Large intestine (tissue), 3 donors: ENCODE measurements around the gene DMXL1. TPM values are rescaled to one million over a fixed set of nuclear protein-coding genes. Genes with fewer than 3 reads are reported as not detected.
"Not testable (repeated sequence)": the region's sequence is repeated elsewhere in the genome, so short reads cannot be mapped to it uniquely, and the experiment has no call there.

Source experiments
- DNase-seq, 2 donors: peaks; one replicate each; pipeline versions ENCODE4 v3.0.0 to v3.0.0-alpha.2; 2013
- H3K27ac ChIP-seq: one replicate; pipeline ENCODE4 v1.5.1; 2013; ENCODE audit warnings: low read length
- H3K27me3 ChIP-seq: 2 replicates; pipeline ENCODE4 v1.6.1; 2013; ENCODE audit warnings: low read length; ENCODE audit not compliant: control insufficient read depth, insufficient read depth
- H3K36me3 ChIP-seq: 2 replicates; pipeline ENCODE4 v1.6.1; 2013; ENCODE audit warnings: low read length; ENCODE audit not compliant: control insufficient read depth, insufficient read depth
- H3K4me1 ChIP-seq: one replicate; pipeline ENCODE4 v1.6.1; 2013; ENCODE audit warnings: low read length; ENCODE audit not compliant: control insufficient read depth, insufficient read depth
- H3K4me3 ChIP-seq: one replicate; pipeline ENCODE4 v1.5.1; 2013; ENCODE audit warnings: low read length
- H3K9me3 ChIP-seq: one replicate; pipeline ENCODE4 v1.6.1; 2013; ENCODE audit warnings: mild to moderate bottlenecking, low read depth, low read length, moderate library complexity; ENCODE audit not compliant: control insufficient read depth
- WGBS: methylation state at CpG from one replicate; pipeline ENCODE4 v1.1.5; 2013; ENCODE audit warnings: low lambda C conversion rate; ENCODE audit not compliant: insufficient coverage; 5-methylcytosine and 5-hydroxymethylcytosine counted together
- polyA plus RNA-seq: library from polyadenylated mRNA; unstranded; fragments of 120-200 nt; gene quantifications from one replicate; pipeline ENCODE4 v1.2.1, GENCODE V29; 2013

DMXL1 gene
- polyA plus RNA-seq, 1 donor = 27.7 TPM

- DNase-seq = no peak
- H3K27me3 ChIP-seq = no peaks in the 10 kb centered on the region
- no peaks in the 10 kb centered on the region for H3K9me3 ChIP-seq
- H3K27ac ChIP-seq = no peak overlapping the region
- H3K36me3 ChIP-seq = peaks cover under 1% of the 10 kb centered on the region
- H3K4me1 ChIP-seq = no peaks in the 10 kb centered on the region
- H3K4me3 ChIP-seq = no peak overlapping the region
- no CpG with 5 or more reads among the region's 1 CpG for WGBS
Observed at GRCh38 chr5:119080936-119081335, 10.0 kb downstream of the DMXL1 start.

- Histone ChIP-seq H3K36me3 (peaks cover 2% of the 10 kb centered on the region), H3K4me3 (no peak overlapping the region), H3K4me1 (no peaks in the 10 kb centered on the region), H3K9me3 (peaks cover 2% of the 10 kb centered on the region), H3K27ac (no peak overlapping the region), H3K27me3 (no peaks in the 10 kb centered on the region)
- WGBS = 80% methylated on average over 1 of the region's 3 CpGs
- no peak for DNase-seq
Observed at GRCh38 chr5:119082691-119083090, 11.8 kb downstream of the DMXL1 start.

- no peaks in the 10 kb centered on the region for H3K4me1 ChIP-seq
- peaks cover 2% of the 10 kb centered on the region for H3K9me3 ChIP-seq
- no peaks in the 10 kb centered on the region for H3K27me3 ChIP-seq
- DNase-seq = no peak
- no peak overlapping the region for H3K4me3 ChIP-seq
- whole genome bisulfite sequencing = 100% methylated on average over 1 of the region's 3 CpGs
- peaks cover 2% of the 10 kb centered on the region for H3K36me3 ChIP-seq
- no peak overlapping the region for H3K27ac ChIP-seq
Observed at GRCh38 chr5:119083679-119084078, 12.8 kb downstream of the DMXL1 start.

GRCh38 chr5:119088438-119088837, 17.6 kb downstream of the DMXL1 start:
- no peak for DNase-seq
- no peaks in the 10 kb centered on the region for H3K27me3 ChIP-seq
- H3K36me3 ChIP-seq = peaks cover 8% of the 10 kb centered on the region
- WGBS = 95% methylated on average over 2 of the region's 2 CpGs
- no peaks in the 10 kb centered on the region for H3K4me1 ChIP-seq
- H3K4me3 ChIP-seq = no peak overlapping the region
- no peak overlapping the region for H3K27ac ChIP-seq
- peaks cover 19% of the 10 kb centered on the region for H3K9me3 ChIP-seq

GRCh38 chr5:119095611-119096010, 24.7 kb downstream of the DMXL1 start:
- DNase-seq = no peak
- Histone ChIP-seq H3K27me3 (no peaks in the 10 kb centered on the region), H3K27ac (no peak overlapping the region), H3K4me3 (no peak overlapping the region), H3K9me3 (peaks cover 9% of the 10 kb centered on the region), H3K4me1 (no peaks in the 10 kb centered on the region), H3K36me3 (peaks cover 13% of the 10 kb centered on the region)

GRCh38 chr5:119105971-119106370, 35.1 kb downstream of the DMXL1 start:
- Histone ChIP-seq H3K27ac (no peak overlapping the region), H3K27me3 (no peaks in the 10 kb centered on the region), H3K4me3 (no peak overlapping the region), H3K36me3 (peaks cover 18% of the 10 kb centered on the region), H3K4me1 (no peaks in the 10 kb centered on the region), H3K9me3 (no peaks in the 10 kb centered on the region)
- DNase-seq = no peak

GRCh38 chr5:119112151-119112550, 41.3 kb downstream of the DMXL1 start:
- Histone ChIP-seq H3K27me3 (no peaks in the 10 kb centered on the region), H3K4me1 (no peaks in the 10 kb centered on the region), H3K36me3 (peaks cover 31% of the 10 kb centered on the region), H3K4me3 (no peak overlapping the region), H3K9me3 (no peaks in the 10 kb centered on the region), H3K27ac (no peak overlapping the region)
- no CpG with 5 or more reads among the region's 5 CpGs for WGBS
- DNase-seq = no peak

- WGBS = 100% methylated on average over 1 of the region's 2 CpGs
- no peak overlapping the region for H3K27ac ChIP-seq
- H3K4me3 ChIP-seq = no peak overlapping the region
- DNase-seq = no peak
- peaks cover 4% of the 10 kb centered on the region for H3K9me3 ChIP-seq
- peaks cover 38% of the 10 kb centered on the region for H3K36me3 ChIP-seq
- H3K4me1 ChIP-seq = no peaks in the 10 kb centered on the region
- H3K27me3 ChIP-seq = no peaks in the 10 kb centered on the region
Observed at GRCh38 chr5:119117237-119117636, 46.4 kb downstream of the DMXL1 start.

GRCh38 chr5:119118000-119118399, 47.1 kb downstream of the DMXL1 start:
- H3K36me3 ChIP-seq = peaks cover 38% of the 10 kb centered on the region
- H3K27ac ChIP-seq = no peak overlapping the region
- no peak overlapping the region for H3K4me3 ChIP-seq
- H3K27me3 ChIP-seq = no peaks in the 10 kb centered on the region
- DNase-seq = no peak
- no peaks in the 10 kb centered on the region for H3K4me1 ChIP-seq
- peaks cover 12% of the 10 kb centered on the region for H3K9me3 ChIP-seq

- Histone ChIP-seq H3K9me3 (peaks cover 17% of the 10 kb centered on the region), H3K27me3 (no peaks in the 10 kb centered on the region), H3K27ac (no peak overlapping the region), H3K36me3 (peaks cover 41% of the 10 kb centered on the region), H3K4me3 (no peak overlapping the region), H3K4me1 (no peaks in the 10 kb centered on the region)
- 100% methylated on average over 1 of the region's 4 CpGs for WGBS
- no peak for DNase-seq
Observed at GRCh38 chr5:119120893-119121292, 50.0 kb downstream of the DMXL1 start.

- no CpG with 5 or more reads among the region's 27 CpGs for WGBS
- not testable (repeated sequence) for H3K27me3 ChIP-seq, H3K27ac ChIP-seq, DNase-seq, H3K4me3 ChIP-seq, H3K4me1 ChIP-seq
- peaks cover 30% of the 10 kb centered on the region for H3K36me3 ChIP-seq
- H3K9me3 ChIP-seq = peaks cover 17% of the 10 kb centered on the region
Observed at GRCh38 chr5:119122474-119122873, 51.6 kb downstream of the DMXL1 start.
